ENCODE measurements around the gene NOS1AP. TPM values are rescaled to one million over a fixed set of nuclear protein-coding genes. Genes with fewer than 3 reads are reported as not detected.

The NOS1AP gene
- total RNA-seq, 1 experiment from 2014 or later: 5.3 TPM

GRCh38 chr1:162040657-162041056 lies 28.8 kb upstream of the NOS1AP start:
- ATAC-seq (peak; percentile 68), DNase-seq (ENCODE audit: low read depth, low spot score) (peak; percentile 34)
- RAD21 ChIA-PET (ENCODE audit: low non-redundant PET in 1 of 2, low total read pairs in 2 of 2, uncharacterized antibody in 2 of 2, unreplicated experiment in 2 of 2): interaction anchor here in 1 of 2 experiments (1.2 kb wide), 1 partner anchor 248 kb away, joined by 3 read pairs; no protein-coding TSS in a partner anchor
- TF ChIP-seq TCF7L2 (IDR thresholded peaks at IDR 0.05; ENCODE audit: borderline replicate concordance, extremely low read depth, insufficient read depth, insufficient read length) (no peak), CBX3 (IDR thresholded peaks at IDR 0.05; ENCODE audit: low read depth) (peak; percentile 47; the same call in 1 of the 2 replicates), POLR2AphosphoS5 (IDR thresholded peaks at IDR 0.05; ENCODE audit: low read depth, low read length) (no peak), FOSL1 (IDR thresholded peaks at IDR 0.05; ENCODE audit: low read depth) (no peak), EGR1 (IDR thresholded peaks at IDR 0.05; ENCODE audit: low read depth) (no peak), RAD21 (IDR thresholded peaks at IDR 0.05; ENCODE audit: low read depth) (peak; percentile 39), SRF (IDR thresholded peaks at IDR 0.05; ENCODE audit: low read depth) (no peak), CTCF (IDR thresholded peaks at IDR 0.05 in 2 of 3, conservative IDR thresholded peaks at IDR 0.05 in 1 of 3; ENCODE audit: borderline replicate concordance in 1 of 3, insufficient read depth in 1 of 3, low read depth in 2 of 3, low read length in 2 of 3) (peak; percentile 50 to 72 (median 67); a peak in 5 of 6 replicates), ZFX (IDR thresholded peaks at IDR 0.05) (no peak), SIN3A (IDR thresholded peaks at IDR 0.05; ENCODE audit: low read depth) (no peak), EZH2 (IDR thresholded peaks at IDR 0.05) (no peak), CEBPB (IDR thresholded peaks at IDR 0.05; ENCODE audit: low read depth) (peak; percentile 82), MAX (IDR thresholded peaks at IDR 0.05) (no peak), SP1 (IDR thresholded peaks at IDR 0.05; ENCODE audit: low read depth) (no peak), YY1 (IDR thresholded peaks at IDR 0.05; ENCODE audit: extremely low read depth, insufficient replicate concordance, low read depth, low read length) (no peak), ZBTB33 (IDR thresholded peaks at IDR 0.05; ENCODE audit: extremely low read depth, insufficient replicate concordance, low read length) (no peak), POLR2A (IDR thresholded peaks at IDR 0.05; ENCODE audit: borderline replicate concordance, extremely low read depth, insufficient read depth, insufficient read length) (no peak), ELF1 (IDR thresholded peaks at IDR 0.05; ENCODE audit: borderline replicate concordance, low read depth) (no peak), ATF3 (IDR thresholded peaks at IDR 0.05) (no peak), REST (IDR thresholded peaks at IDR 0.05; ENCODE audit: low read depth) (no peak), EZH2phosphoT487 (IDR thresholded peaks at IDR 0.05; ENCODE audit: borderline replicate concordance) (no peak), JUND (IDR thresholded peaks at IDR 0.05) (no peak)

More at GRCh38 chr1:162040657-162041056, 28.8 kb upstream of the NOS1AP start:
- intact Hi-C loops (cut with micrococcal nuclease): no loop called here
- no peaks in the 10 kb centered on the region for H3K9me3 ChIP-seq (ENCODE audit: control insufficient read depth in 1 of 2, insufficient read depth in 1 of 2, low read depth in 1 of 2, low read length in 2 of 2)
- no peaks in the 10 kb centered on the region for H4K20me1 ChIP-seq (ENCODE audit: insufficient read depth)
- peak overlapping the region; percentile 58 for H2AFZ ChIP-seq (ENCODE audit: low read depth, low read length, poor library complexity, severe bottlenecking)
- peaks cover 6 to 16% of the 10 kb centered on the region in 2 experiments for H3K4me1 ChIP-seq (ENCODE audit: control insufficient read depth in 1 of 2, insufficient read depth in 2 of 2, low read length in 2 of 2)
- H3K27ac ChIP-seq (ENCODE audit: low read depth, low read length): no peak overlapping the region
- no peak overlapping the region for H3K4me3 ChIP-seq (replicated peaks in 1 of 2; ENCODE audit: low read depth in 1 of 2, low read length in 2 of 2)
- H3K9me2 ChIP-seq (ENCODE audit: insufficient read depth): no peaks in the 10 kb centered on the region
- no peak overlapping the region for H3K4me2 ChIP-seq (ENCODE audit: low read length)
- H3K79me2 ChIP-seq (ENCODE audit: insufficient read depth, low read length): no peaks in the 10 kb centered on the region
- POLR2A ChIA-PET: no interaction called here
- H3K9ac ChIP-seq (ENCODE audit: low read length): no peak overlapping the region
- CTCF ChIA-PET: interaction anchor here (1.6 kb wide), 1 partner anchor 248 kb away, joined by 9 read pairs; no protein-coding TSS in a partner anchor
- BruUV-seq (replicated peaks): no TSS peak
- no peaks in the 10 kb centered on the region for H3K36me3 ChIP-seq (ENCODE audit: control insufficient read depth in 1 of 2, insufficient read depth in 2 of 2, low read length in 2 of 2)
- no peaks in the 10 kb centered on the region for H3K27me3 ChIP-seq (ENCODE audit: insufficient read depth, low read length)
